ENCODE data around the gene FBH1. TPM values are rescaled to one million over a fixed set of nuclear protein-coding genes. Genes with fewer than 3 reads are reported as not detected.
"Not testable (repeated sequence)": the region's sequence is repeated elsewhere in the genome, so short reads cannot be mapped to it uniquely, and the experiment has no call there.

The FBH1 gene
- total RNA-seq, 1 donor from 2014 or later: 54.5 TPM

DNA sequence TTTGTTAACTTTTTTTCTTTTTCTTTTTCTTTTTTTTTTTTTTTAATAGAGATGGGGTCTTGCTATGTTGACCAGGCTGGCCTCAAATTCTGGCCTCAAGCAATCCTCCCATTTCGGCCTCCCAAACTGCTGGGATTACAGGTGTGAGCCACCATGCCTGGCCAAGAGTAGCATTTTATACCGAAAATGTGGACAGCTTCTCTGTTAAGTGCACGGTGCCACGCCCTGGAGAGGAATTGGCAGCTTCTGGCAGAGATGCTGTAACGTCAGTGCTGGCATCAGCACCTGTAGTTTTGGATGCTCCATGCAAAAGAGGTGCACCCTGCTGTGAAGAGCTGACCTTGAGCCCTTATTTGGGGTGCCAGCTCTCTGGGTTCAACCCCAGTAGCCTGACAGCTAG lies 69.1 kb downstream of the FBH1 start:
- Histone ChIP-seq H3K27me3 (ENCODE audit: control insufficient read depth, insufficient read depth, low read length) (no peaks in the 10 kb centered on the region), H3K36me3 (ENCODE audit: control insufficient read depth, insufficient read depth, low read length) (no peaks in the 10 kb centered on the region), H3K4me3 (ENCODE audit: low read depth, low read length) (no peak overlapping the region)
- DNase-seq (ENCODE audit: low read depth) (no peak), FAIRE-seq (no peak)
- TF ChIP-seq, protein P1, sequence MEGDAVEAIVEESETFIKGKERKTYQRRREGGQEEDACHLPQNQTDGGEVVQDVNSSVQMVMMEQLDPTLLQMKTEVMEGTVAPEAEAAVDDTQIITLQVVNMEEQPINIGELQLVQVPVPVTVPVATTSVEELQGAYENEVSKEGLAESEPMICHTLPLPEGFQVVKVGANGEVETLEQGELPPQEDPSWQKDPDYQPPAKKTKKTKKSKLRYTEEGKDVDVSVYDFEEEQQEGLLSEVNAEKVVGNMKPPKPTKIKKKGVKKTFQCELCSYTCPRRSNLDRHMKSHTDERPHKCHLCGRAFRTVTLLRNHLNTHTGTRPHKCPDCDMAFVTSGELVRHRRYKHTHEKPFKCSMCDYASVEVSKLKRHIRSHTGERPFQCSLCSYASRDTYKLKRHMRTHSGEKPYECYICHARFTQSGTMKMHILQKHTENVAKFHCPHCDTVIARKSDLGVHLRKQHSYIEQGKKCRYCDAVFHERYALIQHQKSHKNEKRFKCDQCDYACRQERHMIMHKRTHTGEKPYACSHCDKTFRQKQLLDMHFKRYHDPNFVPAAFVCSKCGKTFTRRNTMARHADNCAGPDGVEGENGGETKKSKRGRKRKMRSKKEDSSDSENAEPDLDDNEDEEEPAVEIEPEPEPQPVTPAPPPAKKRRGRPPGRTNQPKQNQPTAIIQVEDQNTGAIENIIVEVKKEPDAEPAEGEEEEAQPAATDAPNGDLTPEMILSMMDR (IDR thresholded peaks at IDR 0.05; ENCODE audit: insufficient read depth, low read length, severe bottlenecking): no peak

DNA sequence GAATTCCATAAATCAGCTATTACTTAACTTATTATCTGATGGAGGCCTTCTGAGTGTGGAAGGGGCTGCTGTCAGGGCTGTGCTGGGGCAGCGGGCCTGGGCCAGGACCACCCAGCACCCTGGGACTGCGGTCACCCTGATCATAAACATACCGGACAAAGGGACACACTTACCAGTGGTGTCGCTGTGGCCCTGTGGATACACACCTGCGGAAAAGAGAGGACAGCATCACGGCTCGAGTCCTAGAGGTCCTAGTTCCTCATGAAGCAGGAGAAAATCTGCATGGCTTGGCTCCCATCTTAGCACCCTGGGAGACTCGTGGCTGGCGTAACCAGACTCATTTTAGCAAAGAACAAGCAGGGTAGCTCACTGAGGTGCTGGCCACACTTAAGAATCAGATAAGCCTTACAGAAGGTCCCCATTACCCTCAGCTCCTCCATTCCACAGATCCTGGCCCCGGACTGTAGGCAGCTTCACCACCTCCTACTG lies 69.6 kb downstream of the FBH1 start:
- H3K27me3 ChIP-seq (ENCODE audit: control insufficient read depth, insufficient read depth, low read length): no peaks in the 10 kb centered on the region
- no peak overlapping the region for H3K4me3 ChIP-seq (ENCODE audit: low read depth, low read length)
- no peaks in the 10 kb centered on the region for H3K36me3 ChIP-seq (ENCODE audit: control insufficient read depth, insufficient read depth, low read length)
- no peak for DNase-seq (ENCODE audit: low read depth)
- TF ChIP-seq, protein P1 (IDR thresholded peaks at IDR 0.05; ENCODE audit: insufficient read depth, low read length, severe bottlenecking): no peak
- no peak for FAIRE-seq

DNA sequence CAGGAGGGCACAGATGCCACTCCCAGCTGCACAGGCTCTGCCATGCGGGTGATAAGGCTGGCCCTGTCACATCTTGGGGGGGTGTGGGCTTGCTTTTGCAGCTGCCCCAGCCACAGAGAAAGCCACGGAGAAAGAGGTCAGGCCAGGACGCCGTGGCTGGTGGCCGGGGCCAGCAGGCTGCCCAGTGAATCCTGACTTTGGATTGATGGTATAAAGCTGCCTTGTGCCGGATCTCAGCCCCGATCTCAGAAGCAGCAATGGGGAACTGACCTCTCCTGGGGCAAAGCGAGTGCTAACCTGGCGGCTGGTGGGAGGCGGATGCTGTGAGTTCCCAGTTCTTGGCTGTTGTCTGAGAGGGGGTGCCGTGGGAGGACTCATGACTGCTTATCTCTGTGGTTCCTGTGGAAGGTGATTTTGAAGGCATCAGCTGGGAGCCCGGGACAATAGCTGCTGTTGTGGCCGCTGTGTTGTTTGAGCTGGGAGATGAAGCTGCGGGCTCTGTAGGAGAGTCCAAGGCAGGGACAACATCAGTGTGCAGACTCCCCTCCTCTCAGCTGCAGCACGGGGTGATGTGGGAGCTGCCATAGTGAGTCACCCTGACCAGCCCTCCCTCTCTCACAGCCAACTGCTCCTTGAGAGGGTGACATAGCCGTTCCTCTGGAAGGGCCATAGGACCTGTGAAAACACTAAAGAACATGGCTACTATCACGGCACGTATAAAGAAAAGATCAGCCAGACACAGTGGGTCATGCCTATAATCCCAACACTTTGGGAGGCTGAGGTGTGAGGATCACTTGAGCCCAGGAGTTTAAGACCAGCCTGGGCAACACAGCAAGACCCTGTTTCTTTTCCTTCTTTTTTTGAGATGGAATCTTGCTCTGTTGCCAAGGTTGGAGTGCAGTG lies 70.3 kb downstream of the FBH1 start:
- no peak for DNase-seq (ENCODE audit: low read depth)
- no peaks in the 10 kb centered on the region for H3K36me3 ChIP-seq (ENCODE audit: control insufficient read depth, insufficient read depth, low read length)
- H3K27me3 ChIP-seq (ENCODE audit: control insufficient read depth, insufficient read depth, low read length): no peaks in the 10 kb centered on the region
- TF ChIP-seq, protein P1 (IDR thresholded peaks at IDR 0.05; ENCODE audit: insufficient read depth, low read length, severe bottlenecking): no peak
- no peak overlapping the region for H3K4me3 ChIP-seq (ENCODE audit: low read depth, low read length)
- no peak for FAIRE-seq

DNA sequence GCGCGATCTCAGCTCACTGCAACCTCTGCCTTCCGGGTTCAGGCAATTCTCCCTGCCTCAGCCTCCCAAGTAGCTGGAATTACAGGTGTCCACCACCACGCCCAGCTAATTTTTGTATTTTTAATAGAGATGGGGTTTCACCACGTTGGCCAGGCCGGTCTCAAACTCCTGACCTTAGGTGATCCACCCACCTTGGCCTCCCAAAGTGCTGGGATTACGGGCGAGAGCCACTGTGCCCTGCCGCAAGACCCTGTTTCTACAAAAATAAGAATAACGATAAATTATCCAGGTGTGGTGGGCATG lies 70.9 kb downstream of the FBH1 start:
- not testable (repeated sequence) for DNase-seq (ENCODE audit: low read depth); H3K36me3 ChIP-seq (ENCODE audit: control insufficient read depth, insufficient read depth, low read length); FAIRE-seq; H3K4me3 ChIP-seq (ENCODE audit: low read depth, low read length); H3K27me3 ChIP-seq (ENCODE audit: control insufficient read depth, insufficient read depth, low read length)

DNA sequence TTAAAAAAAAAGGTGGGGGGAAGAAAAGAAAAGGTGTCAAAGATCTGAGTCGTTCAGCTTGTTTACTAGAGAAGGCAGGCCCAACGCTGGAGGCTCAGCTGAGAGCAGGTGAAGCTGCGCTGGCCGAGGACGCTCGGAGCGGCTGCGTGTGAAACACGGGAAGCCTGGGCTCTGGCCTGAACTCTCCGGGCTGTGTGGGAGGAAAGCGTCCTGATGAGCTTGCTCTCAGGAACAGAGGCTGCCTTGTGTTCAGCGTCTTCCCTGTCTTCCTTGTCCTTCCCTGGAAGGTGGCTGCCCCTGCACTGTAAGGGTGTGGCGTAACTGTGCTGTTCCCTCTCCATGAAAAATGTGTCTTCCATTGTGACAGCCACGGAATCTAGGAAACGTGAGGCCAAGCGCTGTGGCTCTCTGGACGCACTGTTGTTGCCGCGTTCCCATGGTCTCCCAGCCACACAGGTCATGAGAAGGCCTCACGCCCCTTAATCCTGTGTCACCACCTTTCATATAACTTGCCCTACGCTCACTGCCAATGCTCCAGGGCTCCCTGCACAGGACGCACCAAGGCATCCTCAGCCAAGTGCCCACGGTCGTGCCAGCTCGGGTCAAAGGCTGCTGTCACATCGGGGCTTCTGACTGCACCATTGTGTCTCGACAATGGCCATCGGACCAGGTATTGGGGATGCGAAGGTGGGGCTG lies 71.5 kb downstream of the FBH1 start:
- TF ChIP-seq, protein P1 (IDR thresholded peaks at IDR 0.05; ENCODE audit: insufficient read depth, low read length, severe bottlenecking): no peak
- no peaks in the 10 kb centered on the region for H3K36me3 ChIP-seq (ENCODE audit: control insufficient read depth, insufficient read depth, low read length)
- no peaks in the 10 kb centered on the region for H3K27me3 ChIP-seq (ENCODE audit: control insufficient read depth, insufficient read depth, low read length)
- DNase-seq (ENCODE audit: low read depth): no peak
- no peak for FAIRE-seq
- no peak overlapping the region for H3K4me3 ChIP-seq (ENCODE audit: low read depth, low read length)

DNA sequence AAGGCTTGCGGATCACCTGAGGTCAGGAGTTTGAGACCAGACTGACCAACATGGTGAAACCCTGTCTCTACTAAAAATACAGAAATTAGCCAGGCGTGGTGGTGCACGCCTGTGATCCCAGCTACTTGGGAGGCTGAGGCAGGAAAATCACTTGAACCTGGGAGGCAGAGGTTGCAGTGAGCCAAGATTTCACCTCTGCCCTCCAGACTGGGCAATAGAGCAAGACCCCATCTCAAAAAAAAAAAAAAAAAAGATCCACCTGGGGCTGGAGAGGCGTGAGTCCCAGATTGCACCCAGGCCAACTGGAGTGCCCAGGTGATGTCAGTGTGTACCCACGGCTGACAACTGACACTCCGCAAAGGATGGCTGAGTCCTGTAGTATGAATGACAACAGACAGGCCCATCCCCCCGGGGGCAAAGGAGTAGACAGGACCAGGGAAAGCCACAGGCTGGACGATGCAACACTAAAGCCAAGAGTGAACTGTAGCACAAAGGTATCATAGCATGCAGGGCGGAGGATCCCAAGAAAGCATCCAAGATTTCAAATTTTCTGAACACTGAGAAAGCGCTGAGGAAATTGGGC lies 72.4 kb downstream of the FBH1 start:
- DNase-seq (ENCODE audit: low read depth); H3K27me3 ChIP-seq (ENCODE audit: control insufficient read depth, insufficient read depth, low read length); H3K36me3 ChIP-seq (ENCODE audit: control insufficient read depth, insufficient read depth, low read length); FAIRE-seq; H3K4me3 ChIP-seq (ENCODE audit: low read depth, low read length): not testable (repeated sequence)
